Heart left ventricle (tissue), 16 donors: ENCODE data around the gene CNST. TPM values are rescaled to one million over a fixed set of nuclear protein-coding genes. Genes with fewer than 3 reads are reported as not detected.
"Not testable (repeated sequence)": the region's sequence is repeated elsewhere in the genome, so short reads cannot be mapped to it uniquely, and the experiment has no call there.

Experiments
- ATAC-seq, 4 donors: fragments of 200-7000 bp; cut with Tn5 transposase; one replicate each; pipeline ENCODE4 v1.9.1; 2020 to 2022; ENCODE audit warnings: moderate library complexity in 4 of 4, mild to moderate bottlenecking in 3 of 4, moderate number of reproducible peaks in 1 of 4
- DNase-seq, 5 donors: peaks; one replicate each; pipeline ENCODE4 v3.0.0-alpha.2; 2020
- H3K27ac ChIP-seq, 12 donors: fragments of 200-600 bp; sonication (generic) in 4 of 12; one replicate each; pipeline versions ENCODE4 v1.5.0 to v1.8.0; 2016 to 2022; ENCODE audit warnings: mild to moderate bottlenecking in 2 of 12
- H3K27me3 ChIP-seq, 9 donors: fragments of 200-600 bp; sonication (generic) in 2 of 9; one replicate each; pipeline versions ENCODE4 v1.5.1 to v1.8.0; 2016 to 2022; ENCODE audit warnings: mild to moderate bottlenecking in 3 of 9
- H3K36me3 ChIP-seq, 9 donors: fragments of 200-600 bp; sonication (generic) in 2 of 9; one replicate each; pipeline versions ENCODE4 v1.5.0 to v1.8.0; 2018 to 2022; ENCODE audit warnings: mild to moderate bottlenecking in 2 of 9
- H3K4me1 ChIP-seq, 12 donors: fragments of 200-600 bp; sonication (generic) in 4 of 12; one replicate each; pipeline versions ENCODE4 v1.5.0 to v1.8.0; 2016 to 2022; ENCODE audit warnings: mild to moderate bottlenecking in 3 of 12
- H3K4me3 ChIP-seq, 12 donors: fragments of 200-600 bp; sonication (generic) in 4 of 12; one replicate each; pipeline versions ENCODE4 v1.5.0 to v1.8.0; 2017 to 2022; ENCODE audit warnings: mild to moderate bottlenecking in 9 of 12, moderate library complexity in 4 of 12
- H3K9me3 ChIP-seq, 12 donors: fragments of 200-600 bp; sonication (generic) in 4 of 12; one replicate each; pipeline versions ENCODE4 v1.5.0 to v1.8.0; 2016 to 2022; ENCODE audit warnings: mild to moderate bottlenecking in 1 of 12
- CTCF ChIP-seq, 12 donors: fragments of 200-600 bp; sonication (generic) in 4 of 12; IDR thresholded peaks; one replicate each; pipeline versions ENCODE4 v1.5.0 to v1.8.0; 2018 to 2022; ENCODE audit warnings: antibody characterized with exemption in 12 of 12, mild to moderate bottlenecking in 5 of 12
- POLR2A ChIP-seq, 2 donors: fragments of 450-650 bp; IDR thresholded peaks; one replicate each; pipeline ENCODE4 v1.6.1; 2017; ENCODE audit warnings: antibody characterized with exemption in 2 of 2, mild to moderate bottlenecking in 2 of 2, moderate library complexity in 2 of 2
- WGBS, 4 donors: extraction: QIAGEN DNeasy Blood & Tissue Kit in 2 of 4; methylation state at CpG; one replicate each; pipeline versions ENCODE4 v1.1.5 to v1.1.7; 2013 to 2018; 5-methylcytosine and 5-hydroxymethylcytosine counted together
- intact Hi-C, 10 donors: fragments of 100-400 bp; cut with DNase I; formaldehyde crosslinking; loops; one replicate each; pipeline versions ENCODE4 v1.11.1 to v1.14.2; 2022
- polyA plus RNA-seq, 2 donors: library from polyadenylated mRNA; stranded (reverse); fragments of 200-250 nt; gene quantifications; one replicate each; pipeline ENCODE4 v1.2.3, GENCODE V29; 2013
- total RNA-seq, 9 donors: library from RNA; depleted of rRNA in 2 of 9; stranded (reverse); fragments of >200 nt in 2 of 9; fragmentation: NEBNext Ultra II Directional in 3 of 9; extraction: Animal tissue kit (Norgen Biotek cat#: 25700) in 3 of 9; gene quantifications; one replicate each; pipeline versions ENCODE4 v1.1.0 to v1.2.4, GENCODE V29; 2016 to 2023
- donor health status: ischemic (EF 13 %, LVEDD 7.1; RV severe dilation, severe dysfunction).
- donor health status: healthy with polysubstance abuse.
- donor health status: DM: no; HTN: yes; CAD: no.
- donor health status: DM: no; HTN: no; CAD: no.
- donor health status: ischemic (EF 25% LVEDD 6.9; RV normal size, moderate dysfunction).
- donor health status: ischemic (EF 25% LVEDD 5.7; RV mildly dilated, moderate dysfunction).
- donor health status: healthy.
- donor health status: DM: yes; HTN: yes; CAD: no.
- donor health status: ischemic (EF 35%, LVEDD 5.7; RV mildly dilated, moderate dysfunction).
- donor health status: nonischemic (EF 11% LVEDD 7.7; RV severe dilation, severe dysfunction).
- donor health status: DM: yes; HTN: yes; CAD: no.
- donor health status: PGD.
- donor health status: ischemic (EF 29% LVEDD 5.4; RV normal size, mild dysfunction).
- donor health status: nonischemic (EF 23%, LVEDD 6.1; RV moderate dilation, normal function).

Gene CNST
- total and polyA plus RNA-seq, 11 donors, result 3.9 to 23.9 (median 17.6) TPM

GRCh38 chr1:246689409-246690008 is 123.3 kb downstream of the CNST start:
- Histone ChIP-seq H3K36me3 (no peaks in the 10 kb centered on the region), H3K4me1 (peaks cover 0 to 19% (median 6%) of the 10 kb centered on the region in 12 donors), H3K27ac (peak overlapping the region in 6 of 12 donors; percentile 42 to 64 (median 52)), H3K9me3 (peaks cover 0 to 14% (median 0%) of the 10 kb centered on the region in 12 donors), H3K27me3 (no peaks in the 10 kb centered on the region), H3K4me3 (peak overlapping the region in 9 of 12 donors; percentile 35 to 60 (median 46))
- TF ChIP-seq POLR2A (IDR thresholded peaks at IDR 0.05), result no peak
- peak; percentile 64 to 86 (median 76) for TF ChIP-seq CTCF (IDR thresholded peaks at IDR 0.05)
- intact Hi-C loops, result loop anchor here in 5 of 10 donors (1.0 to 10.0 kb wide), 6 partner anchors 37 to 1535 kb away; partner anchors contain the start of gene KIF26B (in 1 of the 5)
- DNase-seq, result peak; percentile 36 to 71 (median 57)
- ATAC-seq, result peak; percentile 70 to 90 (median 84)
- WGBS, 4 donors, result 14 to 19% (median 16%) methylated on average over 11 to 16 of the region's 16 CpGs

GRCh38 chr1:246690100-246690499 is 123.8 kb downstream of the CNST start:
- no peak for TF ChIP-seq CTCF (IDR thresholded peaks at IDR 0.05)
- no peak for TF ChIP-seq POLR2A (IDR thresholded peaks at IDR 0.05)
- Histone ChIP-seq H3K36me3 (no peaks in the 10 kb centered on the region), H3K4me1 (peaks cover 0 to 19% (median 6%) of the 10 kb centered on the region in 12 donors), H3K9me3 (peaks cover 0 to 18% (median 0%) of the 10 kb centered on the region in 12 donors), H3K27ac (peak overlapping the region in 6 of 12 donors; percentile 42 to 64 (median 52)), H3K4me3 (peak overlapping the region in 7 of 12 donors; percentile 41 to 60 (median 48)), H3K27me3 (no peaks in the 10 kb centered on the region)
- ATAC-seq (peak in 1 of 4 donors; percentile 33), DNase-seq (no peak)
- 78 to 85% (median 83%) methylated on average over 12 of the region's 12 CpGs for WGBS, 4 donors
- intact Hi-C loops, result loop anchor here in 3 of 10 donors (5.0 to 10.0 kb wide), 3 partner anchors 43 to 1535 kb away; partner anchors contain the start of gene KIF26B (in 1 of the 3)

GRCh38 chr1:246691622-246692495 is 125.6 kb downstream of the CNST start:
- peak in 2 of 4 donors; percentile 27 to 47 for ATAC-seq
- H3K9me3 ChIP-seq, result peaks cover 0 to 18% (median 0%) of the 10 kb centered on the region in 12 donors
- DNase-seq, result no peak
- 52 to 75% (median 69%) methylated on average over 10 to 15 of the region's 15 CpGs for WGBS, 4 donors
- intact Hi-C loops, result loop anchor here in 3 of 10 donors (5.0 to 10.0 kb wide), 3 partner anchors 45 to 1537 kb away; partner anchors contain the start of gene KIF26B (in 1 of the 3)
- H3K4me1 ChIP-seq, result peaks cover 0 to 20% (median 8%) of the 10 kb centered on the region in 12 donors
- H3K36me3 ChIP-seq, result no peaks in the 10 kb centered on the region
- H3K27ac ChIP-seq, result peak overlapping the region in 9 of 12 donors; percentile 31 to 73 (median 60)
- no peaks in the 10 kb centered on the region for H3K27me3 ChIP-seq
- TF ChIP-seq POLR2A (IDR thresholded peaks at IDR 0.05), result no peak
- no peak for TF ChIP-seq CTCF (IDR thresholded peaks at IDR 0.05)
- H3K4me3 ChIP-seq, result no peak overlapping the region

- not testable (repeated sequence) for H3K27me3 ChIP-seq, H3K36me3 ChIP-seq, DNase-seq, ATAC-seq, H3K4me3 ChIP-seq, H3K27ac ChIP-seq
- WGBS, 4 donors, result 90 to 93% (median 92%) methylated on average over 10 of the region's 10 CpGs
- Histone ChIP-seq H3K4me1 (peaks cover 0 to 26% (median 9%) of the 10 kb centered on the region in 12 donors), H3K9me3 (peaks cover 0 to 18% (median 0%) of the 10 kb centered on the region in 12 donors)
- intact Hi-C loops, result loop anchor here in 3 of 10 donors (5.0 to 10.0 kb wide), 3 partner anchors 47 to 1540 kb away; partner anchors contain the start of gene KIF26B (in 1 of the 3)
Observed at GRCh38 chr1:246694213-246694895, 128.1 kb downstream of the CNST start.
